ENCODE measurements around the gene NPC2. TPM values are rescaled to one million over a fixed set of nuclear protein-coding genes. Genes with fewer than 3 reads are reported as not detected.

NPC2 gene
- total and polyA plus RNA-seq, 11 donors = 69.4 to 374 (median 135) TPM

GRCh38 chr14:74515891-74516412 is 22.8 kb upstream of the NPC2 start:
- 81 to 91% (median 86%) methylated on average over 8 of the region's 8 CpGs for WGBS, 4 donors
- H3K27ac ChIP-seq = no peak overlapping the region
- intact Hi-C loops (cut with DNase I) = no loop called here
- peaks cover 0 to 19% (median 0%) of the 10 kb centered on the region in 9 donors for H3K36me3 ChIP-seq
- H3K4me1 ChIP-seq = peaks cover 0 to 25% (median 0%) of the 10 kb centered on the region in 12 donors
- H3K27me3 ChIP-seq = no peaks in the 10 kb centered on the region
- TF ChIP-seq POLR2A (IDR thresholded peaks at IDR 0.05) (no peak), CTCF (IDR thresholded peaks at IDR 0.05) (no peak)
- no peaks in the 10 kb centered on the region for H3K9me3 ChIP-seq
- ATAC-seq = no peak
- DNase-seq = peak in 2 of 5 donors; percentile 3 to 36
- H3K4me3 ChIP-seq = no peak overlapping the region

GRCh38 chr14:74514471-74514941 is 21.4 kb upstream of the NPC2 start:
- Histone ChIP-seq H3K4me1 (peaks cover 0 to 25% (median 0%) of the 10 kb centered on the region in 12 donors), H3K36me3 (peaks cover 0 to 20% (median 0%) of the 10 kb centered on the region in 9 donors), H3K27me3 (no peaks in the 10 kb centered on the region), H3K4me3 (peak overlapping the region in 2 of 12 donors; percentile 16 to 23), H3K9me3 (no peaks in the 10 kb centered on the region), H3K27ac (peak overlapping the region in 5 of 12 donors; percentile 11 to 50 (median 46))
- no peak for TF ChIP-seq POLR2A (IDR thresholded peaks at IDR 0.05)
- TF ChIP-seq CTCF (IDR thresholded peaks at IDR 0.05) = no peak
- DNase-seq (peak in 3 of 5 donors; percentile 25 to 60 (median 35)), ATAC-seq (peak in 2 of 4 donors; percentile 21 to 38)
- WGBS, 4 donors = 65 to 76% (median 67%) methylated on average over 12 to 13 of the region's 13 CpGs
- intact Hi-C loops (cut with DNase I) = no loop called here

GRCh38 chr14:74511966-74512830 is 19.1 kb upstream of the NPC2 start:
- Histone ChIP-seq H3K4me1 (peaks cover 0 to 25% (median 0%) of the 10 kb centered on the region in 12 donors), H3K27me3 (no peaks in the 10 kb centered on the region), H3K9me3 (no peaks in the 10 kb centered on the region), H3K27ac (peak overlapping the region in 2 of 12 donors; percentile 5 to 16), H3K4me3 (no peak overlapping the region), H3K36me3 (peaks cover 0 to 26% (median 0%) of the 10 kb centered on the region in 9 donors)
- DNase-seq (peak in 1 of 5 donors; percentile 14), ATAC-seq (no peak)
- no peak for TF ChIP-seq POLR2A (IDR thresholded peaks at IDR 0.05)
- no peak for TF ChIP-seq CTCF (IDR thresholded peaks at IDR 0.05)
- intact Hi-C loops (cut with DNase I) = no loop called here
- WGBS, 4 donors = 68 to 88% (median 77%) methylated on average over 9 to 10 of the region's 10 CpGs

GRCh38 chr14:74510959-74511409 is 17.9 kb upstream of the NPC2 start:
- ATAC-seq = peak in 2 of 4 donors; percentile 11 to 16
- peak in 2 of 5 donors; percentile 22 to 57 for DNase-seq
- H3K4me3 ChIP-seq = no peak overlapping the region
- H3K9me3 ChIP-seq = no peaks in the 10 kb centered on the region
- intact Hi-C loops (cut with DNase I) = no loop called here
- WGBS, 4 donors = 78 to 86% (median 82%) methylated on average over 9 to 10 of the region's 10 CpGs
- H3K36me3 ChIP-seq = peaks cover 0 to 33% (median 0%) of the 10 kb centered on the region in 9 donors
- no peak overlapping the region for H3K27ac ChIP-seq
- no peak for TF ChIP-seq POLR2A (IDR thresholded peaks at IDR 0.05)
- no peaks in the 10 kb centered on the region for H3K27me3 ChIP-seq
- peaks cover 0 to 25% (median 0%) of the 10 kb centered on the region in 12 donors for H3K4me1 ChIP-seq
